Colonic mucosa (tissue), 4 donors: ENCODE data around the gene MLANA. TPM values are rescaled to one million over a fixed set of nuclear protein-coding genes. Genes with fewer than 3 reads are reported as not detected.

Experiments used
- DNase-seq: peaks from one replicate; pipeline ENCODE4 v3.0.0-alpha.2; 2020
- H3K27ac ChIP-seq: fragments of 200-600 bp; one replicate; pipeline ENCODE4 v1.8.0; 2021
- H3K27me3 ChIP-seq: fragments of 200-600 bp; one replicate; pipeline ENCODE4 v1.8.0; 2021
- H3K36me3 ChIP-seq: fragments of 200-600 bp; one replicate; pipeline ENCODE4 v1.8.0; 2021
- H3K4me1 ChIP-seq: fragments of 200-600 bp; one replicate; pipeline ENCODE4 v1.8.0; 2021; ENCODE audit warnings: mild to moderate bottlenecking
- H3K4me3 ChIP-seq: fragments of 200-600 bp; one replicate; pipeline ENCODE4 v1.8.0; 2021
- H3K9ac ChIP-seq, 2 donors: one replicate each; pipeline ENCODE4 v1.7.0; 2013; ENCODE audit warnings: control low read depth in 2 of 2, low read depth in 2 of 2, low read length in 2 of 2
- H3K9me3 ChIP-seq: fragments of 200-600 bp; one replicate; pipeline ENCODE4 v1.8.0; 2021
- CTCF ChIP-seq: fragments of 200-600 bp; IDR thresholded peaks from one replicate; pipeline ENCODE4 v1.8.0; 2022; ENCODE audit warnings: antibody characterized with exemption, mild to moderate bottlenecking
- intact Hi-C: fragments of 100-400 bp; cut with DNase I; formaldehyde crosslinking; loops from one replicate; pipeline ENCODE4 v1.14.1; 2022
- total RNA-seq, 2 donors: library from RNA; stranded (reverse); fragmentation: NEBNext Ultra II Directional in 1 of 2; extraction: Animal tissue kit (Norgen Biotek cat#: 25700) in 1 of 2; gene quantifications; one replicate each; pipeline ENCODE4 v1.2.1, GENCODE V29; 2021
- donor health status: healthy.
- donor health status: DM: no; HTN: no; CAD: no.
- donor health status: DM: no; HTN: no; CAD: no.

The MLANA gene
- total RNA-seq, 2 donors from 2014 or later = not detected

GRCh38 chr9:5958273-5958672 is 67.6 kb downstream of the MLANA start:
- no peak overlapping the region for H3K27ac ChIP-seq
- no peaks in the 10 kb centered on the region for H3K36me3 ChIP-seq
- no peaks in the 10 kb centered on the region for H3K27me3 ChIP-seq
- no peak for DNase-seq
- intact Hi-C loops = no loop called here
- no peak overlapping the region for H3K9ac ChIP-seq
- H3K9me3 ChIP-seq = no peaks in the 10 kb centered on the region
- H3K4me1 ChIP-seq = no peaks in the 10 kb centered on the region
- no peak for TF ChIP-seq CTCF
- no peak overlapping the region for H3K4me3 ChIP-seq

Other genes starting within 250 kb of the MLANA start
- gene ERMP1, start 57.8 kb upstream of the MLANA start, total RNA-seq = 10 to 100 TPM; 47.3 to 50.8 TPM
- gene RANBP6, start 124.7 kb downstream of the MLANA start, total RNA-seq = 1 to 10 TPM; 6.7 to 9.9 TPM